Measurements from ENCODE around the gene PCYT1A.

The PCYT1A gene

DNA sequence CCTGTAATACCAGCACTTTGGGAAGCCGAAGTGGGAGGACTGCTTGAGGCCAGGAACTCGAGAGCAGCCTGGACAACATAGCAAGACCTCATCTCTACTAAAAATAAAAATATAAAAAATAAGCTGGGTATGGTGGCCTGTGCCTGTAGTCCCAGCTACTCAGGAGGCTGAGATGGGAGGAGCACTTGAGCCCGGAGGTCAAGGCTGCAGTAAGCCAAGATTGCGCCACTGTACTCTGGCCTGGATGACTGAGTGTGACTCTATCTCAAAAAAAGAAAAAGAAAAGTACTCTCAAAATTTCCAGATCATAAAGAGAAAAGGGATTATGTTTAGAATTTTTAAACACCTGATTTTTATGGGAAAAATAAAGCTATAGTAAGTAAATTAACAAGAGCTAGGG lies 47.1 kb downstream of the PCYT1A start:
- Histone ChIP-seq H3K4me1 (no peaks in the 10 kb centered on the region), H3K4me3 (no peak overlapping the region), H3K36me3 (replicated peaks) (peaks cover 26% of the 10 kb centered on the region), H3K27me3 (ENCODE audit: low read depth) (no peaks in the 10 kb centered on the region), H3K9me3 (no peaks in the 10 kb centered on the region)
- DNase-seq (ENCODE audit: low spot score in 2 of 2), result no peak
- in situ Hi-C loops (cut with MboI; ENCODE audit: low sequenced_read_pairs), result no loop called here

DNA sequence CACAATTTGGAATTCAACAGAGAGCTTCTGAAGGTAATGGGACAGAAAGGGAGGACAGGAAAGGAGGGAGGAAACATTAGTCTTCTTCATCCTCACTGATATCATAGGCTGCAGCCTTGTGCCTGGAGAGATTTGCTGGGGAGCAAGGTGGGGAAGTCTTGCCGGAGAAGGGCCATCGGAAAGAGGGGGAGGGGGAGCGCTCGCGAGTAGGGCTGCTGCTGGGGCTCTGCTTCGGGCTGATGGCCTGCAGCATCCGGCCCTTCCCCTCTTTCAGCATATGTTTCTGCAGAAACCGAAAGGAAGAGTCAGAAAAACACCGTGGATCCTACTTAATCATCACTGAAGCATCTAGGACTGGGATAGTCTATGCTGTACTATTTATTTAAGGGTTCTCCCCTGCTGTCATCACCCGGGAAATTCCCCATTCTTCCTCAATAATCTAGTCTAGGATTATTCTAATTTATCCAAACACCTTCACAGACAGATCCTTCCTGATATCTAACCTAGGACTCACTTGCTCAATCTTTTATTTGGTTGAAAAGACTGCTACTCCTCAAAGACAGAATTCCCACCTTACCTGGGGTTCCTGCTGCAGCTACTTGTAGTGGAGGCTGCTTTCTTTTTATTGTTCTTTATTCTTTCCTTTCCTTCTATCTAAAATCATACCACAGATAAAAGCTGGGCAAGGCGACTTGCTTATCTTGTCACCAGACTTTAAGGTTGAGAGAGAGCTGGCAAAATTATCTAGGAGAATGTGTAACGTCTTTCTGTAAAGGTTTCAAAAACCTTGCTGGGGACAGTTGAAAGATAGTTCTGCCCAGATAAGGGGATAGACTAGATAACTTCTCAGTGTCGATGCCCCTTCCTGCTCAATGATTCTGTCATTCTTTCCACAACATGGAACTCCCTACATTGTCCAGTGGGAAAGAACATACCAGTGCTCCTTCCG lies 48.6 kb downstream of the PCYT1A start:
- H3K27me3 ChIP-seq (ENCODE audit: low read depth), result no peaks in the 10 kb centered on the region
- H3K4me3 ChIP-seq, result no peak overlapping the region
- no peak for DNase-seq (ENCODE audit: low spot score in 2 of 2)
- in situ Hi-C loops (cut with MboI; ENCODE audit: low sequenced_read_pairs), result no loop called here
- H3K36me3 ChIP-seq (replicated peaks), result peaks cover 23% of the 10 kb centered on the region
- no peaks in the 10 kb centered on the region for H3K9me3 ChIP-seq
- no peaks in the 10 kb centered on the region for H3K4me1 ChIP-seq

DNA sequence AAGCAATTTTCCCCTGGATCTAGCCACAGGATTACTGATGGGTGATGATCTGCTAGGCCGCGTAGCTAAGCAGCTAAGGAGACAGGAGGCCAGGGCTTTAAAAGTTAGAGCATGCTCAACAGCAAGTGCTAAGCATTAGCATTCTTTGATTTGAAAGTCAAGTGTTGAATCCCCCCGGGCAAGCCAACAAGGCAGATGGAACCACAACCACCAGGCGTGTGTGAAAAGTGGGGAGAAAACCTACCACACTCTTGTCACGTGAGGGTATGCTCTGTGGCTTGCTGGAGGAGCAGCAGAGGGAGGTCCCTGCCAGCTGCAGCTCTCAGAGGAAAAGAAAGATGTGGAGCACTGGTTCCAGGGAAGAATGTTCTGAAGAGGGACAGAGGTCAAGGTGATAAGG lies 50.3 kb downstream of the PCYT1A start:
- Histone ChIP-seq H3K9me3 (no peaks in the 10 kb centered on the region), H3K4me3 (no peak overlapping the region), H3K36me3 (replicated peaks) (peaks cover 17% of the 10 kb centered on the region), H3K27me3 (ENCODE audit: low read depth) (no peaks in the 10 kb centered on the region), H3K4me1 (no peaks in the 10 kb centered on the region)
- no peak for DNase-seq (ENCODE audit: low spot score in 2 of 2)
- in situ Hi-C loops (cut with MboI; ENCODE audit: low sequenced_read_pairs), result no loop called here

DNA sequence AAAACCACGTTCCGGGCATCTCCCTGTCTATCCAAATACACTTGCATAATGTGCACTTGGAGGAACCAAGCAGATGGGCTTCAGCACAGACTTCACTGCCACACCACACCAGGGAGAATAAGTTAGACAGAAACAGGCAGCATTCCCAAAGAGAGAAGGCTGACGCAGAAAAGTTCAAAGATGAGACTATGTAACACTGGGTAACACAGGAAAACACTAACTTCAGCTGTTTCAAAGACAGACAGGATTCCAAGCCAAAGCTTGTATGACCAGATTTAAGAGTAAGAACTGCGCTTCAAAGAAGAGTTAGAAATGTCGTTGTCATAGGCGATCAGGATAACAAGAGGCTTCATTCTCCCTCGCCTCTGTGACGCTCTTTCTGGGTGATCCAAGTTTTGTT lies 51.3 kb downstream of the PCYT1A start:
- H3K9me3 ChIP-seq, result no peaks in the 10 kb centered on the region
- in situ Hi-C loops (cut with MboI; ENCODE audit: low sequenced_read_pairs), result no loop called here
- no peak for DNase-seq (ENCODE audit: low spot score in 2 of 2)
- H3K36me3 ChIP-seq (replicated peaks), result peaks cover 11% of the 10 kb centered on the region
- H3K4me1 ChIP-seq, result no peaks in the 10 kb centered on the region
- no peak overlapping the region for H3K4me3 ChIP-seq
- no peaks in the 10 kb centered on the region for H3K27me3 ChIP-seq (ENCODE audit: low read depth)

DNA sequence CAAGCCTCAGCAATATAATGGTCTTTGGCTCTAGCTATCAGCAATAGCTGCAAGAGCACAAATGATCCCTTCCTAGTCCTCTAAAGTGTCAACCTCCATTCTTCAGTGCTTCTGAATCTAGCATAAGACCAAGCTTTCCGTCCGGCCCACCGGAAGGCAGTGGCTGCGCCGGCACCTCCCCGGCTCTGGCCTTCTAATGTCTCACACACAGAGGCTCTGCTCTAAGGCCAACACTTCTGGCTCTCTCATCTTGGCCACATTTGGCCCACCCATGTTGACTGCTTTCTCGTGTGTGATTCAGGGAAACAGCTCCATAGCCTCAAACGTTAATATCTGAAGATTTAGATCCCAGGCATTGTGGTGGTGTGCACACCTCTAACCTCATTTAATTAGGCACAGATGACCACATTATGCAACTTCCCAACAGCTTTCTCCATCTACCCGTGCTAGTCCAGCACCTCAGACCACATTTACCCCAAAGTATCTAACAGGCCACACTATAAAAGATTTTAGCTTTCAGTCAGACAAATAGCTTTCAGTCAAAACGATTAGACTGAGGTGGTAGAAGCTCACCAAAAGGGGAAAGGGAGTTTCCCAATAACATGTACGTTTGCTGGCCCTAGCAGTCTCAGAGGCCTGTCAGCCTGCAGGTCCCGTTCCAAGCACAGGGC lies 51.9 kb downstream of the PCYT1A start:
- Histone ChIP-seq H3K4me3 (no peak overlapping the region), H3K27me3 (ENCODE audit: low read depth) (no peaks in the 10 kb centered on the region), H3K4me1 (no peaks in the 10 kb centered on the region), H3K36me3 (replicated peaks) (peaks cover 11% of the 10 kb centered on the region), H3K9me3 (no peaks in the 10 kb centered on the region)
- in situ Hi-C loops (cut with MboI; ENCODE audit: low sequenced_read_pairs), result no loop called here
- DNase-seq (ENCODE audit: low spot score in 2 of 2), result no peak

DNA sequence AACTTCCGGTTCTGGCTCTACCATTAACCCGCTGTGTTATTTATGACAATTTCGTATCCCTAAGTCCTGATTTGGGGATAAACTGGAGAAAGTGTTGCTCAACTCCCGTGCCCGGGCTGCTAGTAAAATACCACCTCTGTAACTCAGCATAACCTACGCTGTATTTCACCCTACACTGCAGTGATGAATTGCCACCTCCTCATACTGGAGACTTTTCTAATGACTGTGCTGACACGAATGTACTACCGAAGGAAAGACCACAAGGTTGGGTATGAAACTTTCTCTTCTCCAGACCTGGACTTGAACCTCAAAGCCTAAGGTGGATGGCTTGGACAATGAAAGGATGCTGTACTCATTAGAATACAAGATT lies 54.7 kb downstream of the PCYT1A start:
- DNase-seq (ENCODE audit: low spot score in 2 of 2), result no peak
- H3K9me3 ChIP-seq, result no peaks in the 10 kb centered on the region
- H3K4me1 ChIP-seq, result no peaks in the 10 kb centered on the region
- no peak overlapping the region for H3K4me3 ChIP-seq
- in situ Hi-C loops (cut with MboI; ENCODE audit: low sequenced_read_pairs), result no loop called here
- H3K27me3 ChIP-seq (ENCODE audit: low read depth), result no peaks in the 10 kb centered on the region
- peaks cover 4% of the 10 kb centered on the region for H3K36me3 ChIP-seq (replicated peaks)

DNA sequence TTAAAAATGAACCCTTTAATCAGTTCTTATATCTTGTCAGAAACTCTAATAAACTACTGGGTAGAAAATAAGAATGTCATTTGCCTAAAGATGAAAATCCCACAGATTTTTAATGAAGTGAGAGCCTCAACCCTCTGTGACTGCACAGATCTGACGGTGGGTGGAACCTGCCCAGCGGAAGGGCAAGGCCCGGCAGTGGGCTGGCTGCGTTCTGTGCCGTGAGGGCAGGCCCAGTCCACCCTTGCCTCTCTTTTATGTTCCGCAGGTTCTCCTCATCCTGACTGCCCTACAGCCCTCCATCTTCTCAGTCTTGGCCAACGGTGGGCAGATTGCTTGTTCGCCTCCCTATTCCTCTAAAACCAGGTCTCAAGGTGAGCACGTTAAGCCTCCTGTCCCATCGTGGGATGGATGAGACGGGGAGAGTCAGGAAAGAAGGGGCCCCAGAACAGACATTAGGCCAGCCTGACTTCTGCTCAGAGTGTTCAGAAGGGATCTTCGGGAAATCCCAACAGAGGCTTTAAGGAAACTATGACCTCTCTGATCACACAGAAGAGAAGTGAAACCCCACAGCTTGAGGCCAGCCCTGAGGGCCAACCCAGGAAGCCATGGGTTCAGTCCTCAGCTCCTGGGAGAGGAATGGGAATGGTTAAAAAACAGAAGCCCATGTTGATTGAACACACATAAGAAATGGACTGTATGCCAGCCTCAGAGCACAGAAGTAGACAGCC lies 55.2 kb downstream of the PCYT1A start:
- no peak for DNase-seq (ENCODE audit: low spot score in 2 of 2)
- in situ Hi-C loops (cut with MboI; ENCODE audit: low sequenced_read_pairs), result no loop called here

DNA sequence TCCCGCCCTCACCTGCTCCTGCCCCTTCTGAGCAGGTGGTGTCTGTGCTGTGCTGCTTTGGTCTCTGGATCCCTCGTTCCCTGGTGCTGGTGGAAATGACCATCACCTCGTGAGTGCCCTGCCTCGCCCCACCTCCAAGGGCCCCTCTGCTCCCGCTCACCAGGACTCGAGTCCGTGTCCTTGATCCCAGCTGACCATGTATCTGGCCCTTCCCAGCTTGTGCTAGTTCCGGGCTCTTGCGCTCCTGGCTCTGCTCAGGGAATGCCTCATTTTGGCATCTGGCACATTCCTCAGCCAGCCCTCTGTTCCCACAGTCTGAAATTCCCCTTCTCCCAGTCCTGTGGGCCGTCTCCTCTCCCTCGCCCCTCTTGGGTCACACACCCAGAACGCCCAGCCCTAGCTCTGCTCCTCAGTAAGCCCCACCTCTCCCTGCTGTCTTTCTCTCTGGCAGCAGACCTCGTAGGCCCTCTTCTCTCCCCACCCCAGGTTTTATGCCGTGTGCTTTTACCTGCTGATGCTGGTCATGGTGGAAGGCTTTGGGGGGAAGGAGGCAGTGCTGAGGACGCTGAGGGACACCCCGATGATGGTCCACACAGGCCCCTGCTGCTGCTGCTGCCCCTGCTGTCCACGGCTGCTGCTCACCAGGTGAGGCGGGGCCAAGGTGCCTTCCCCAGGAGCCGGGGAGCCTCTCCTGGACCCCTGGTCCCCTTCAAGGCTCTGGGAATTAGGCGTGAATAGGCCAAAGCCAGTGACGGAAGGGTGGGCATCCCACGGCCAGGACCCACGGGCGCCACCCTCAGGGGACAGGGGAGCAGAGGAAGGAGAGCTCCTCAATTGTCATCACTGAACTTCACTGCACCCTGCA lies 59.7 kb downstream of the PCYT1A start:
- no peak for DNase-seq (ENCODE audit: low spot score in 2 of 2)
- H3K27me3 ChIP-seq (ENCODE audit: low read depth), result no peaks in the 10 kb centered on the region
- no peaks in the 10 kb centered on the region for H3K9me3 ChIP-seq
- no peaks in the 10 kb centered on the region for H3K36me3 ChIP-seq (replicated peaks)
- H3K4me1 ChIP-seq, result no peaks in the 10 kb centered on the region
- H3K4me3 ChIP-seq, result no peak overlapping the region
- in situ Hi-C loops (cut with MboI; ENCODE audit: low sequenced_read_pairs), result no loop called here

More for the DNA sequence above, 55.2 kb downstream of the PCYT1A start:
- no peaks in the 10 kb centered on the region for H3K9me3 ChIP-seq
- H3K36me3 ChIP-seq (replicated peaks), result no peaks in the 10 kb centered on the region; the same call in 1 of the 2 replicates
- no peaks in the 10 kb centered on the region for H3K4me1 ChIP-seq
- no peaks in the 10 kb centered on the region for H3K27me3 ChIP-seq (ENCODE audit: low read depth)
- no peak overlapping the region for H3K4me3 ChIP-seq

DNA sequence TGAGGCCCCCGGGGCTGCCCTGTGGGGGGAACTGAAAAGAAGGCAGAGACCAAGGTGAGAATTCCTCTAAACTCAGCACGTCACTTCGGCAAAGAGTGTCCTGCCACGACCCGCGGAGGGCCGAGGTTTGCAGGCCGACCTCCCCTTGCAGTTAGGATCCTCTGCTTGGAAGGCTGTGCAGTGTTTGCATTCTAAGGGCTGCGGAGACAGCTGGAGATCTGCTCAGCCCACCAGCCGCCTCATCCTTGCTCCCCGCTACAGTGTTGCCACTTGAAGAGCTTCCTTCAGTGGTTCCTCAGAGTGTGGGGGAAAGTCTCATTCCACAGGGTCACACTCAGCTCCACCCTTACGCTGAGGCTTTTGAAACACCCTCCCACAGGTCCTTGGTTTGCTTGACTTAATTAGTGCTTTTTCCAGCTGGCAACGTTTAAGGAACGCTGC lies 60.4 kb downstream of the PCYT1A start:
- DNase-seq (ENCODE audit: low spot score in 2 of 2), result no peak
- H3K27me3 ChIP-seq (ENCODE audit: low read depth), result no peaks in the 10 kb centered on the region
- no peaks in the 10 kb centered on the region for H3K36me3 ChIP-seq (replicated peaks)
- no peaks in the 10 kb centered on the region for H3K9me3 ChIP-seq
- no peaks in the 10 kb centered on the region for H3K4me1 ChIP-seq
- in situ Hi-C loops (cut with MboI; ENCODE audit: low sequenced_read_pairs), result no loop called here
- no peak overlapping the region for H3K4me3 ChIP-seq

DNA sequence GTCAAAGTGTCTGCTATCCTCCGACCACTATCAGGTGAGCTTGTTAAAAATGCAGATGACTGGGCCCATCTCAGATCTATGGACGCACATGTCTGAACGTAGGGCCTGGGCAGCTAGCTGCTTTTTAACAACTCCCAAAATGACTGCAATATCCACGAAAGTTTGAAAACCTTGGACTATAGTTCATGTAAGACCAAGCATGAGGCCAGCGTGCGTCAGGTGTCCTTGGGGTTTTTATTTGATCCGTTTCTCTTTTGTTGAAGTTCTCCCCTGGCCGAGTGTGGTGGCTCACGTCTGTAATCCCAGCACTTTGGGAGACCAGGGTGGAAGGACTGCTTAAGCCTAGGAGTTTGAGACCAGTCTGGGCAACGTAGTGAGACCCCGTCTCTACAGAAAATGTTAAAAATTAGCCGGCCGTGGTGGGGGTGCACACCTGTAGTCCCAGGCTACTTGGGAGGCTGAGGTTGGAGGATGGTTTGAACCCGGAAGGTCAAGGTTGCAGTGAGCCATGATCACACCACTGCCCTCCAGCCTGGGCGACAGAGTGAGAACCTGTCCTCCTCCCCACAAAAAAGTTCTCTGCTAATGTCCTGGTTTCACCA lies 61.7 kb downstream of the PCYT1A start:
- H3K9me3 ChIP-seq, result no peaks in the 10 kb centered on the region
- no peak for DNase-seq (ENCODE audit: low spot score in 2 of 2)
- in situ Hi-C loops (cut with MboI; ENCODE audit: low sequenced_read_pairs), result no loop called here
- H3K27me3 ChIP-seq (ENCODE audit: low read depth), result no peaks in the 10 kb centered on the region
- no peaks in the 10 kb centered on the region for H3K36me3 ChIP-seq (replicated peaks)
- H3K4me3 ChIP-seq, result no peak overlapping the region
- H3K4me1 ChIP-seq, result no peaks in the 10 kb centered on the region

DNA sequence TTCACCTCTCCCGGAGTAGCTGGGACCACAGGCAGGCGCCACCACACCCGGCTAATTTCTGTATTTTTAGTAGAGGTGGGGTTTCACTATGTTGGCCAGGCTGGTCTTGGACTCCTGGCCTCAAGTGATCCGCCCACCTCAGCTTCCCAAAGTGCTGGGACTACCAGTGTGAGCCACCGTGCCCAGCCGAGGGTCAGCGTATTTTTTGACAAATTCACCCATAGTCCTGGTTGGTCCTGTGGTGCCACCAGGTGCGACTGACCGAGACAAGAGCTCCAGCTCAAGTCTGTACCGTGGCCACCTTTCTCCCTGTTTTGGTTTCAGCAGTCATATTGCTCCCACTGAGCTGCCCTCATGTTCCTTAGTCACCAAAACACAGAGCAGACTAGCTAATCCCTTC lies 62.4 kb downstream of the PCYT1A start:
- no peak overlapping the region for H3K4me3 ChIP-seq
- in situ Hi-C loops (cut with MboI; ENCODE audit: low sequenced_read_pairs), result no loop called here

DNA sequence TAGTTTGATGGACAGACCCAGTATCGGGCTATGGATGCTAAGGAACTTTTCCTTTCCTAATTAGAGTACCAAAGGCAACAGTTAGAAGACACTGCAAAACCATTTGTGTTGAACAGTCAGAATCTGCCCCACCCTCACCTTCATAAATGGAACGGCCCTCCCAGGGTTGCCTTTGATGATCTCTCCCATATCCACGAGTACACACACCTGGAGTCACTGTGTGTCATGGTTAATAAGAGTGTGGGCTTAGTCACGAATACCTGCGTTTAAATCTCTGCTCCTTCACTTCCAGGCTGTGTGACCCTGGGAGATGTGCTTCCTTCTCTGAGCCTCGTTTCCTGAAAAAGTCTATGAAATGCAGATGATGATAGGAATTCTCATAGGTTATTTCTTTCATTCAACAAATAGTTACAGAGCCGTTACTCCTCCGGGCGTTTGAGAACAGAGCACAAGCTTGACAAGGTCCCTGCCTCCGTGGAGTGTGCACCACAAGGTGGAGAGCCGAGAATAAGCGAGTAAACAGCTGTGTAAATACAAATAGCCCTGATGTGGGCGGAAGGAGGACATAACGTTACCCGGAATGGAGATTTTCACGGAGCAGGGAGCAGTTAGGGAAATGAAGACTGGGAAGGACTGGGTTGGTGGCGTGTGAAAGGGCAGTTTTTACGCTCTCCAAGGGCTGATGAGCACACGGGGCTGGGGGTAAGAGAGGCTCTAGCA lies 64.5 kb downstream of the PCYT1A start:
- no peaks in the 10 kb centered on the region for H3K27me3 ChIP-seq (ENCODE audit: low read depth)
- no peak overlapping the region for H3K4me3 ChIP-seq
- no peaks in the 10 kb centered on the region for H3K9me3 ChIP-seq
- in situ Hi-C loops (cut with MboI; ENCODE audit: low sequenced_read_pairs), result no loop called here
- no peak for DNase-seq (ENCODE audit: low spot score in 2 of 2)
- H3K4me1 ChIP-seq, result no peaks in the 10 kb centered on the region; the same call in 1 of the 2 replicates
- no peaks in the 10 kb centered on the region for H3K36me3 ChIP-seq (replicated peaks)

More for the DNA sequence above, 62.4 kb downstream of the PCYT1A start:
- Histone ChIP-seq H3K36me3 (replicated peaks) (no peaks in the 10 kb centered on the region), H3K27me3 (ENCODE audit: low read depth) (no peaks in the 10 kb centered on the region), H3K9me3 (no peaks in the 10 kb centered on the region), H3K4me1 (no peaks in the 10 kb centered on the region)
- DNase-seq (ENCODE audit: low spot score in 2 of 2), result no peak

All from HAP-1 (cell line).